ENCODE measurements around the gene IRF3.

DNA sequence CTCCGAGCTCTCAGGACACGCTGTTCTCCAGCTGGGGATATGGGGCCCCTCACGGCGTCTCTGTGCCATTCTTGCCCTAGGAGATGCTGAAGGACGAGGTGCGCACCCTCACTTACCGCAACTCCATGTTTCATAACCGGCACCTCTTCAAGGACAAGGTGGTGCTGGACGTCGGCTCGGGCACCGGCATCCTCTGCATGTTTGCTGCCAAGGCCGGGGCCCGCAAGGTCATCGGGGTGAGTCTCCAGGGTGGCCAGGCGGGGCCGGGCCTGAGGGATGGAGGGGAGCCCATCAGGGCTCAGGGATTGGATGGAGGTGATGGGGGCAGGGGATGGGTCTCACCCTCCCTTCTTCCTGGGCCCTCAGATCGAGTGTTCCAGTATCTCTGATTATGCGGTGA, 16.2 kb upstream of the IRF3 start:
- TF ChIP-seq POLR2A (IDR thresholded peaks at IDR 0.05; ENCODE audit: low read depth) (no peak), POLR2AphosphoS5 (IDR thresholded peaks at IDR 0.05) (no peak), EP300 (IDR thresholded peaks at IDR 0.05) (no peak)
- TF ChIP-seq, protein P1, sequence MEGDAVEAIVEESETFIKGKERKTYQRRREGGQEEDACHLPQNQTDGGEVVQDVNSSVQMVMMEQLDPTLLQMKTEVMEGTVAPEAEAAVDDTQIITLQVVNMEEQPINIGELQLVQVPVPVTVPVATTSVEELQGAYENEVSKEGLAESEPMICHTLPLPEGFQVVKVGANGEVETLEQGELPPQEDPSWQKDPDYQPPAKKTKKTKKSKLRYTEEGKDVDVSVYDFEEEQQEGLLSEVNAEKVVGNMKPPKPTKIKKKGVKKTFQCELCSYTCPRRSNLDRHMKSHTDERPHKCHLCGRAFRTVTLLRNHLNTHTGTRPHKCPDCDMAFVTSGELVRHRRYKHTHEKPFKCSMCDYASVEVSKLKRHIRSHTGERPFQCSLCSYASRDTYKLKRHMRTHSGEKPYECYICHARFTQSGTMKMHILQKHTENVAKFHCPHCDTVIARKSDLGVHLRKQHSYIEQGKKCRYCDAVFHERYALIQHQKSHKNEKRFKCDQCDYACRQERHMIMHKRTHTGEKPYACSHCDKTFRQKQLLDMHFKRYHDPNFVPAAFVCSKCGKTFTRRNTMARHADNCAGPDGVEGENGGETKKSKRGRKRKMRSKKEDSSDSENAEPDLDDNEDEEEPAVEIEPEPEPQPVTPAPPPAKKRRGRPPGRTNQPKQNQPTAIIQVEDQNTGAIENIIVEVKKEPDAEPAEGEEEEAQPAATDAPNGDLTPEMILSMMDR (IDR thresholded peaks at IDR 0.05) = no peak

Data from esophagus muscularis mucosa (tissue), 4 donors.